Neural progenitor cell (in vitro differentiated cells): Measurements from ENCODE around the gene PRICKLE3.

Experiments used
- CTCF ChIP-seq: fragments of 200-600 bp; sonication (generic); IDR thresholded peaks from 2 replicates; pipeline ENCODE4 v1.5.1; 2017; ENCODE audit warnings: antibody characterized with exemption, mild to moderate bottlenecking
- EZH2 ChIP-seq: fragments of 200-600 bp; sonication (generic); IDR thresholded peaks from 2 replicates; pipeline ENCODE4 v1.6.1; 2017; ENCODE audit warnings: antibody characterized with exemption, mild to moderate bottlenecking, moderate library complexity

GRCh38 chrX:49177873-49178480 lies 8.2 kb downstream of the PRICKLE3 start:
- no peak for TF ChIP-seq CTCF
- no peak for TF ChIP-seq EZH2
